Measurements from ENCODE around the gene B3GALT5.

GRCh38 chr21:39612233-39613040, at the start of gene B3GALT5:
- TF ChIP-seq CTCF (IDR thresholded peaks at IDR 0.05; ENCODE audit: insufficient read depth, low read depth, low read length) (no peak), EZH2 (IDR thresholded peaks at IDR 0.05; ENCODE audit: insufficient read depth, low read length) (peak; percentile 65)
